IMR-90 (cell line): Measurements from ENCODE around the gene DNMT3B.

ENCODE experiments used
- BHLHE40 ChIP-seq: fragments of 150-350 bp; IDR thresholded peaks from 2 replicates; pipeline ENCODE4 v1.6.1; 2016; ENCODE audit warnings: mild to moderate bottlenecking, low read depth, low read length
- CEBPB ChIP-seq: IDR thresholded peaks from 2 replicates; pipeline ENCODE4 v1.6.1; 2012; ENCODE audit warnings: low read depth, low read length, improper control_type of control experiment
- CTCF ChIP-seq: conservative IDR thresholded peaks from 2 replicates; pipeline ENCODE4 v1.5.1; 2012; ENCODE audit warnings: mild to moderate bottlenecking, low read depth, low read length, improper control_type of control experiment
- FOS ChIP-seq: fragments of 150-350 bp; IDR thresholded peaks from 2 replicates; pipeline ENCODE4 v1.6.1; 2016; ENCODE audit warnings: low read depth, low read length
- MAFK ChIP-seq: IDR thresholded peaks from 2 replicates; pipeline ENCODE4 v1.6.1; 2012; ENCODE audit warnings: low read depth, low read length, improper control_type of control experiment
- MAZ ChIP-seq: IDR thresholded peaks from 2 replicates; pipeline ENCODE4 v1.6.1; 2012; ENCODE audit warnings: low read depth, mild to moderate bottlenecking, low read length, improper control_type of control experiment, moderate library complexity, borderline replicate concordance
- MXI1 ChIP-seq: IDR thresholded peaks from 2 replicates; pipeline ENCODE4 v1.6.1; 2012; ENCODE audit warnings: low read depth, mild to moderate bottlenecking, low read length, moderate library complexity, borderline replicate concordance
- NFE2L2 ChIP-seq: fragments of 150-350 bp; IDR thresholded peaks from 2 replicates; pipeline ENCODE4 v1.6.1; 2016; ENCODE audit warnings: low read depth, mild to moderate bottlenecking, low read length
- POLR2A ChIP-seq: IDR thresholded peaks from 2 replicates; pipeline ENCODE4 v1.6.1; 2012; ENCODE audit warnings: mild to moderate bottlenecking, low read depth, low read length
- RAD21 ChIP-seq: IDR thresholded peaks from 2 replicates; pipeline ENCODE4 v1.6.1; 2012; ENCODE audit warnings: low read length, improper control_type of control experiment
- RCOR1 ChIP-seq: IDR thresholded peaks from 2 replicates; pipeline ENCODE4 v1.6.1; 2012; ENCODE audit warnings: mild to moderate bottlenecking, low read length, improper control_type of control experiment; ENCODE audit not compliant: insufficient replicate concordance
- RFX5 ChIP-seq: IDR thresholded peaks from 2 replicates; pipeline ENCODE4 v1.8.0; 2012; ENCODE audit warnings: low read depth, mild to moderate bottlenecking, low read length, moderate library complexity
- SMC3 ChIP-seq: fragments of 150-350 bp; IDR thresholded peaks from 2 replicates; pipeline ENCODE4 v1.6.1; 2016; ENCODE audit warnings: low read depth, mild to moderate bottlenecking, antibody characterized with exemption, low read length, moderate library complexity
- USF2 ChIP-seq: fragments of 150-350 bp; IDR thresholded peaks from 2 replicates; pipeline ENCODE4 v1.6.1; 2017; ENCODE audit warnings: mild to moderate bottlenecking, antibody characterized with exemption, low read length, low read depth

- no peak for TF ChIP-seq BHLHE40
- no peak for TF ChIP-seq CTCF
- TF ChIP-seq MXI1: no peak
- no peak for TF ChIP-seq MAFK
- TF ChIP-seq MAZ: no peak
- 0 out of 2 replicates have a peak, but pooled peaks have one; percentile 0 for TF ChIP-seq CEBPB
- TF ChIP-seq FOS: no peak
- no peak for TF ChIP-seq POLR2A
- no peak for TF ChIP-seq RAD21
- TF ChIP-seq USF2: 0 out of 2 replicates have a peak, but pooled peaks have one; percentile 6
- TF ChIP-seq SMC3: no peak
- TF ChIP-seq RCOR1: no peak
- no peak for TF ChIP-seq RFX5
- TF ChIP-seq NFE2L2: no peak
These were observed 61.8 kb downstream of the DNMT3B start for GRCh38 chr20:32823737-32824588.
